HUES64 (cell line): ENCODE results near the gene DENND2A.
"Not testable (repeated sequence)": the region's sequence is repeated elsewhere in the genome, so short reads cannot be mapped to it uniquely, and the experiment has no call there.

Experiments used
- H3K27ac ChIP-seq: 2 replicates; pipeline ENCODE4 v1.7.0; 2013; ENCODE audit warnings: low read depth, low read length, inconsistent platforms
- H3K27me3 ChIP-seq: 2 replicates; pipeline ENCODE4 v1.6.1; 2013; ENCODE audit warnings: mild to moderate bottlenecking, low read length; ENCODE audit not compliant: insufficient read depth
- H3K36me3 ChIP-seq: 2 replicates; pipeline ENCODE4 v1.6.1; 2013; ENCODE audit warnings: mild to moderate bottlenecking, low read length; ENCODE audit not compliant: insufficient read depth
- H3K4me1 ChIP-seq: 2 replicates; pipeline ENCODE4 v1.6.1; 2013; ENCODE audit warnings: mild to moderate bottlenecking, low read length, moderate library complexity; ENCODE audit not compliant: insufficient read depth
- H3K4me3 ChIP-seq: 2 replicates; pipeline ENCODE4 v1.5.1; 2013; ENCODE audit warnings: mild to moderate bottlenecking, low read length, moderate library complexity
- H3K9ac ChIP-seq: 2 replicates; pipeline ENCODE4 v1.6.1; 2013; ENCODE audit warnings: mild to moderate bottlenecking, low read depth, low read length
- H3K9me3 ChIP-seq: 2 replicates; pipeline ENCODE4 v1.6.1; 2013; ENCODE audit warnings: low read depth, low read length; ENCODE audit not compliant: insufficient read depth
- WGBS: fragments of 150-250, 120-280 bp; methylation state at CpG from one replicate; pipeline ENCODE4 v1.1.7; 2013; ENCODE audit warnings: missing lambda C conversion rate; 5-methylcytosine and 5-hydroxymethylcytosine counted together

Gene DENND2A

GRCh38 chr7:140577651-140578050, 63.0 kb downstream of the DENND2A start:
- peaks cover 10% of the 10 kb centered on the region; the same call in 1 of the 2 replicates for H3K36me3 ChIP-seq
- no peaks in the 10 kb centered on the region for H3K9me3 ChIP-seq
- H3K4me3 ChIP-seq, result no peak overlapping the region
- WGBS, result 96% methylated on average over 5 of the region's 5 CpGs
- H3K9ac ChIP-seq, result no peak overlapping the region
- H3K27me3 ChIP-seq, result no peaks in the 10 kb centered on the region
- no peaks in the 10 kb centered on the region for H3K4me1 ChIP-seq
- H3K27ac ChIP-seq, result no peak overlapping the region

GRCh38 chr7:140576589-140576988, 64.0 kb downstream of the DENND2A start:
- Histone ChIP-seq H3K4me3 (no peak overlapping the region), H3K9ac (no peak overlapping the region), H3K27me3 (no peaks in the 10 kb centered on the region), H3K4me1 (no peaks in the 10 kb centered on the region), H3K9me3 (no peaks in the 10 kb centered on the region), H3K27ac (no peak overlapping the region), H3K36me3 (peaks cover 12% of the 10 kb centered on the region; the same call in 1 of the 2 replicates)
- 84% methylated on average over 1 of the region's 1 CpG for WGBS

- Histone ChIP-seq H3K9me3 (no peaks in the 10 kb centered on the region), H3K4me3 (no peak overlapping the region), H3K27ac (no peak overlapping the region), H3K27me3 (no peaks in the 10 kb centered on the region), H3K36me3 (peaks cover 22% of the 10 kb centered on the region; the same call in 1 of the 2 replicates), H3K9ac (no peak overlapping the region), H3K4me1 (no peaks in the 10 kb centered on the region)
- WGBS, result 92% methylated on average over 5 of the region's 5 CpGs
These were observed 69.0 kb downstream of the DENND2A start for GRCh38 chr7:140571538-140572122.

GRCh38 chr7:140570120-140570519, 70.5 kb downstream of the DENND2A start:
- Histone ChIP-seq H3K9me3 (no peaks in the 10 kb centered on the region), H3K9ac (no peak overlapping the region), H3K27ac (no peak overlapping the region), H3K36me3 (peaks cover 25% of the 10 kb centered on the region; the same call in 1 of the 2 replicates), H3K4me1 (no peaks in the 10 kb centered on the region), H3K4me3 (no peak overlapping the region), H3K27me3 (no peaks in the 10 kb centered on the region)
- WGBS, result 96% methylated on average over 10 of the region's 10 CpGs

GRCh38 chr7:140568021-140568813, 72.4 kb downstream of the DENND2A start:
- Histone ChIP-seq H3K36me3 (peaks cover 19% of the 10 kb centered on the region; the same call in 1 of the 2 replicates), H3K27me3 (no peaks in the 10 kb centered on the region), H3K4me1 (peaks cover 13% of the 10 kb centered on the region), H3K27ac (no peak overlapping the region), H3K9me3 (no peaks in the 10 kb centered on the region), H3K4me3 (no peak overlapping the region), H3K9ac (no peak overlapping the region)
- WGBS, result 94% methylated on average over 17 of the region's 17 CpGs

GRCh38 chr7:140566186-140566585, 74.4 kb downstream of the DENND2A start:
- H3K4me3 ChIP-seq, H3K27me3 ChIP-seq, H3K9me3 ChIP-seq, H3K9ac ChIP-seq, H3K27ac ChIP-seq: not testable (repeated sequence)
- Histone ChIP-seq H3K4me1 (peaks cover 20% of the 10 kb centered on the region), H3K36me3 (peaks cover 10% of the 10 kb centered on the region; the same call in 1 of the 2 replicates)
- WGBS, result 94% methylated on average over 6 of the region's 6 CpGs

GRCh38 chr7:140565761-140566160, 74.9 kb downstream of the DENND2A start:
- not testable (repeated sequence) for H3K9ac ChIP-seq, H3K27me3 ChIP-seq, H3K9me3 ChIP-seq, H3K27ac ChIP-seq, H3K4me3 ChIP-seq
- WGBS, result 87% methylated on average over 5 of the region's 5 CpGs
- Histone ChIP-seq H3K36me3 (peaks cover 10% of the 10 kb centered on the region; the same call in 1 of the 2 replicates), H3K4me1 (peaks cover 20% of the 10 kb centered on the region)

GRCh38 chr7:140564643-140565042, 76.0 kb downstream of the DENND2A start:
- H3K27ac ChIP-seq, result no peak overlapping the region
- WGBS, result 89% methylated on average over 3 of the region's 4 CpGs
- H3K9ac ChIP-seq, result no peak overlapping the region

GRCh38 chr7:140562926-140563481, 77.6 kb downstream of the DENND2A start:
- Histone ChIP-seq H3K9me3 (no peaks in the 10 kb centered on the region), H3K9ac (peak overlapping the region; percentile 26; the same call in 1 of the 2 replicates), H3K27me3 (no peaks in the 10 kb centered on the region), H3K4me3 (no peak overlapping the region), H3K36me3 (peaks cover 22% of the 10 kb centered on the region; the same call in 1 of the 2 replicates), H3K4me1 (peaks cover 20% of the 10 kb centered on the region), H3K27ac (peak overlapping the region; percentile 17; the same call in 1 of the 2 replicates)
- WGBS, result 55% methylated on average over 5 of the region's 5 CpGs

More at GRCh38 chr7:140564643-140565042, 76.0 kb downstream of the DENND2A start:
- Histone ChIP-seq H3K27me3 (no peaks in the 10 kb centered on the region), H3K36me3 (peaks cover 11% of the 10 kb centered on the region; the same call in 1 of the 2 replicates), H3K4me1 (peaks cover 20% of the 10 kb centered on the region), H3K9me3 (no peaks in the 10 kb centered on the region), H3K4me3 (no peak overlapping the region)

- H3K27ac ChIP-seq, result no peak overlapping the region
- H3K4me1 ChIP-seq, result peaks cover 19% of the 10 kb centered on the region
- WGBS, result 90% methylated on average over 9 of the region's 9 CpGs
- H3K9me3 ChIP-seq, result no peaks in the 10 kb centered on the region
- H3K27me3 ChIP-seq, result no peaks in the 10 kb centered on the region
- H3K4me3 ChIP-seq, result no peak overlapping the region
- no peak overlapping the region for H3K9ac ChIP-seq
- H3K36me3 ChIP-seq, result peaks cover 22% of the 10 kb centered on the region; the same call in 1 of the 2 replicates
These were observed 81.2 kb downstream of the DENND2A start for GRCh38 chr7:140559410-140559809.
